Measurements from ENCODE around the gene MYPN. TPM values are rescaled to one million over a fixed set of nuclear protein-coding genes. Genes with fewer than 3 reads are reported as not detected.

MYPN gene
- total and polyA plus RNA-seq, 2 donors (not counting 1 experiment from before 2014, with no cell fraction given): not detected

- H3K27me3 ChIP-seq (replicated peaks in 1 of 4; ENCODE audit: control extremely low read depth in 1 of 4, control insufficient read depth in 3 of 4, insufficient read depth in 4 of 4, low read length in 3 of 4): peaks cover 0 to 2% (median 0%) of the 10 kb centered on the region in 4 experiments
- Mint-ChIP-seq H3K4me3 (no peak overlapping the region), H3K27me3 (peaks cover 7% of the 10 kb centered on the region), H3K4me1 (peaks cover 2% of the 10 kb centered on the region), H3K9me3 (ENCODE audit: insufficient read depth) (no peaks in the 10 kb centered on the region), H3K27ac (no peak overlapping the region)
- DNase-seq (no peak), ATAC-seq (ENCODE audit: low read depth) (no peak)
- intact Hi-C loops (cut with micrococcal nuclease): no loop called here
- no peaks in the 10 kb centered on the region for H3K9me3 ChIP-seq (ENCODE audit: control extremely low read depth in 1 of 3, control insufficient read depth in 2 of 3, insufficient read depth in 1 of 3, low read length in 2 of 3)
- no peak overlapping the region for H2AFZ ChIP-seq (ENCODE audit: insufficient read depth, low read depth, low read length, poor library complexity, severe bottlenecking)
- CTCF ChIA-PET: interaction anchor here (1.0 kb wide), 1 partner anchor 72 kb away, joined by 6 read pairs; no protein-coding TSS in a partner anchor
- no peak overlapping the region for H3K4me2 ChIP-seq (replicated peaks; ENCODE audit: low read depth, low read length, poor library complexity, severe bottlenecking)
- TF ChIP-seq CTCF (IDR thresholded peaks at IDR 0.05) (no peak), EZH2 (IDR thresholded peaks at IDR 0.05; ENCODE audit: borderline replicate concordance, insufficient read depth, low read depth, low read length, poor library complexity, severe bottlenecking) (no peak)
- POLR2A ChIA-PET: no interaction called here
- H4K20me1 ChIP-seq (ENCODE audit: control insufficient read depth, insufficient read depth, low read length, poor library complexity, severe bottlenecking): no peaks in the 10 kb centered on the region
- H3K27ac ChIP-seq (ENCODE audit: low read length in 2 of 2): no peak overlapping the region
- WGBS (ENCODE audit: insufficient coverage): no CpG with 5 or more reads among the region's 4 CpGs
- no peak overlapping the region for H3K9ac ChIP-seq (ENCODE audit: low read length)
- H3K4me3 ChIP-seq (ENCODE audit: control extremely low read depth in 1 of 5, extremely low read depth in 1 of 5, insufficient read depth in 1 of 5, low read depth in 2 of 5, low read length in 4 of 5): no peak overlapping the region
- H3K79me2 ChIP-seq (ENCODE audit: control insufficient read depth, insufficient read depth, low read length): no peaks in the 10 kb centered on the region
- H3K36me3 ChIP-seq (replicated peaks in 1 of 2; ENCODE audit: control extremely low read depth in 1 of 2, control insufficient read depth in 1 of 2, extremely low read depth in 1 of 2, insufficient read depth in 2 of 2, low read length in 1 of 2): no peaks in the 10 kb centered on the region
- no peaks in the 10 kb centered on the region for H3K4me1 ChIP-seq (ENCODE audit: control insufficient read depth in 2 of 2, insufficient read depth in 2 of 2, low read length in 2 of 2)
These were observed 24.8 kb upstream of the MYPN start for GRCh38 chr10:68084469-68084868.

GRCh38 chr10:68086011-68086410 lies 23.3 kb upstream of the MYPN start:
- DNase-seq: no peak
- Histone ChIP-seq H2AFZ (ENCODE audit: insufficient read depth, low read depth, low read length, poor library complexity, severe bottlenecking) (no peak overlapping the region), H3K27me3 (replicated peaks in 1 of 4; ENCODE audit: control extremely low read depth in 1 of 4, control insufficient read depth in 3 of 4, insufficient read depth in 4 of 4, low read length in 3 of 4) (peaks cover 0 to 2% (median 0%) of the 10 kb centered on the region in 4 experiments), H3K9me3 (ENCODE audit: control extremely low read depth in 1 of 3, control insufficient read depth in 2 of 3, insufficient read depth in 1 of 3, low read length in 2 of 3) (no peaks in the 10 kb centered on the region), H3K4me1 (ENCODE audit: control insufficient read depth in 2 of 2, insufficient read depth in 2 of 2, low read length in 2 of 2) (no peaks in the 10 kb centered on the region), H3K4me2 (replicated peaks; ENCODE audit: low read depth, low read length, poor library complexity, severe bottlenecking) (no peak overlapping the region), H3K79me2 (ENCODE audit: control insufficient read depth, insufficient read depth, low read length) (no peaks in the 10 kb centered on the region), H3K27ac (ENCODE audit: low read length in 2 of 2) (no peak overlapping the region), H3K36me3 (replicated peaks in 1 of 2; ENCODE audit: control extremely low read depth in 1 of 2, control insufficient read depth in 1 of 2, extremely low read depth in 1 of 2, insufficient read depth in 2 of 2, low read length in 1 of 2) (no peaks in the 10 kb centered on the region), H3K9ac (ENCODE audit: low read length) (no peak overlapping the region), H3K4me3 (ENCODE audit: control extremely low read depth in 1 of 5, extremely low read depth in 1 of 5, insufficient read depth in 1 of 5, low read depth in 2 of 5, low read length in 4 of 5) (no peak overlapping the region), H4K20me1 (ENCODE audit: control insufficient read depth, insufficient read depth, low read length, poor library complexity, severe bottlenecking) (no peaks in the 10 kb centered on the region)
- peaks cover 2% of the 10 kb centered on the region for H3K4me1 Mint-ChIP-seq
- H3K27ac Mint-ChIP-seq: no peak overlapping the region
- no peak for ATAC-seq (ENCODE audit: low read depth)
- POLR2A ChIA-PET: no interaction called here
- 90% methylated on average over 2 of the region's 2 CpGs for WGBS (ENCODE audit: insufficient coverage)
- H3K9me3 Mint-ChIP-seq (ENCODE audit: insufficient read depth): no peaks in the 10 kb centered on the region
- no peak for TF ChIP-seq CTCF (IDR thresholded peaks at IDR 0.05)
- H3K4me3 Mint-ChIP-seq: no peak overlapping the region
- H3K27me3 Mint-ChIP-seq: peaks cover 7% of the 10 kb centered on the region
- intact Hi-C loops (cut with micrococcal nuclease): no loop called here
- CTCF ChIA-PET: interaction anchor here (1.2 kb wide), 1 partner anchor 8 kb away, joined by 3 read pairs; no protein-coding TSS in a partner anchor

Data from B cell (primary cell).